ENCODE results near the gene RUBCN.

DNA sequence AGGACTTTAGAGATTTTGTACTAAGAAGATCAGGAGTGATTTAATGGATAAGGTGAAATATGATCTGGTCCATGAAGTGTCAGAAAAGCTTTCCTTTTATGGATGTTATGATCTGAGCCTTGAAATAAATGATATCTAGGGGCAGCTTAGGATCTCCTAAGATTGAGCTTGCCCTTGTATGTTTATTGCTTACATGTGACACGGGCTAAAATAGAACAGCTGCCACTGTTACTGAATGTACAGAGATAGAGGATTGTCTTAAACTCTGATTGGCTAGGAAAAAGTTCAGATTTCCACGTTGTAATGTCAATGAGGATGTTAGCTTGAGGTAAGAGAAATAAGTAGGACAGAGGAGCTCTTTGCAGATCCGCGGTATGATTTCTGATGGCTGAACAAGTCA is 21.8 kb upstream of the RUBCN start:
- TF ChIP-seq, protein P1, sequence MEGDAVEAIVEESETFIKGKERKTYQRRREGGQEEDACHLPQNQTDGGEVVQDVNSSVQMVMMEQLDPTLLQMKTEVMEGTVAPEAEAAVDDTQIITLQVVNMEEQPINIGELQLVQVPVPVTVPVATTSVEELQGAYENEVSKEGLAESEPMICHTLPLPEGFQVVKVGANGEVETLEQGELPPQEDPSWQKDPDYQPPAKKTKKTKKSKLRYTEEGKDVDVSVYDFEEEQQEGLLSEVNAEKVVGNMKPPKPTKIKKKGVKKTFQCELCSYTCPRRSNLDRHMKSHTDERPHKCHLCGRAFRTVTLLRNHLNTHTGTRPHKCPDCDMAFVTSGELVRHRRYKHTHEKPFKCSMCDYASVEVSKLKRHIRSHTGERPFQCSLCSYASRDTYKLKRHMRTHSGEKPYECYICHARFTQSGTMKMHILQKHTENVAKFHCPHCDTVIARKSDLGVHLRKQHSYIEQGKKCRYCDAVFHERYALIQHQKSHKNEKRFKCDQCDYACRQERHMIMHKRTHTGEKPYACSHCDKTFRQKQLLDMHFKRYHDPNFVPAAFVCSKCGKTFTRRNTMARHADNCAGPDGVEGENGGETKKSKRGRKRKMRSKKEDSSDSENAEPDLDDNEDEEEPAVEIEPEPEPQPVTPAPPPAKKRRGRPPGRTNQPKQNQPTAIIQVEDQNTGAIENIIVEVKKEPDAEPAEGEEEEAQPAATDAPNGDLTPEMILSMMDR (conservative IDR thresholded peaks at IDR 0.05; ENCODE audit: low read depth, low read length) = no peak
- no peak for TF ChIP-seq EZH2 (IDR thresholded peaks at IDR 0.05; ENCODE audit: borderline replicate concordance, low read depth, low read length, poor library complexity, severe bottlenecking)
